ENCODE measurements around the gene RGS5. TPM values are rescaled to one million over a fixed set of nuclear protein-coding genes. Genes with fewer than 3 reads are reported as not detected.

RGS5 gene
- polyA plus RNA-seq, 1 donor (not counting 4 experiments of a cell fraction or from before 2014, with no cell fraction given), result 4.1 TPM

DNA sequence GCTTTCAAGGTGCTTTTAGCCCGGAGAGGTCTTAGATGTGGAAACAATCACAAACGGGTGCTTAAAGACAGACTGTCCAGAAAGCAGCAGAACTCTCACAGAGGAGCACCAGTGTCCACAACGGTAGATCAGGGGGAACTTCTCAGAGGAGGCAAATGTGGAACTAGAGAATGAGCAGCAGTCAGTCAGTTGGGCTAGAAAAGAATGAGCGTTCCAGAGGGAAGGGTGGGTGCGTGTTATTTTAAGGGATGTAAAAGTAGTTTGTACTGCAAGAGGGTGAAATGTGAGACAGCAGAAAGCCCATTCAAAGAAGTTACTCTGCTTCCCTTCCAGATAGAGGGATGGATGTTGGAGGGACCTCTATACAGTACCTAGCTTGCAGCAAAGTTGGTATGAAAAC lies 30.9 kb downstream of the RGS5 start:
- Histone ChIP-seq H3K9ac (ENCODE audit: control insufficient read depth, extremely low read depth, insufficient read depth, low read length) (no peak overlapping the region), H3K9me1 (ENCODE audit: control insufficient read depth, extremely low read depth, insufficient read depth, low read length) (no peaks in the 10 kb centered on the region), H3K36me3 (ENCODE audit: control insufficient read depth in 2 of 2, extremely low read depth in 1 of 2, insufficient read depth in 2 of 2, low read length in 2 of 2) (no peaks in the 10 kb centered on the region), H3K9me3 (ENCODE audit: control insufficient read depth, low read depth, low read length) (no peaks in the 10 kb centered on the region), H3K27ac (ENCODE audit: control insufficient read depth, insufficient read depth, low read length) (no peak overlapping the region), H4K20me1 (ENCODE audit: control insufficient read depth, extremely low read depth, insufficient read depth, low read length) (no peaks in the 10 kb centered on the region), H3K4me3 (ENCODE audit: control insufficient read depth in 2 of 3, extremely low read depth in 1 of 3, insufficient read depth in 2 of 3, low read depth in 1 of 3, low read length in 3 of 3) (no peak overlapping the region), H3K4me2 (ENCODE audit: control insufficient read depth, extremely low read depth, insufficient read depth, low read depth, low read length) (no peak overlapping the region), H3K79me2 (ENCODE audit: control insufficient read depth, insufficient read depth, low read length) (no peaks in the 10 kb centered on the region), H3K27me3 (ENCODE audit: control insufficient read depth, extremely low read depth, insufficient read depth, low read length) (no peaks in the 10 kb centered on the region), H3K4me1 (ENCODE audit: control insufficient read depth, extremely low read depth, insufficient read depth, low read length) (peaks cover 17% of the 10 kb centered on the region), H2AFZ (ENCODE audit: control insufficient read depth, low read length) (peak overlapping the region; percentile 13)
- FAIRE-seq, result no peak
- dilution Hi-C loops (cut with MboI; ENCODE audit: extremely low pct_ligation_motif_present, low sequenced_read_pairs), result no loop called here
- TF ChIP-seq, protein P1, sequence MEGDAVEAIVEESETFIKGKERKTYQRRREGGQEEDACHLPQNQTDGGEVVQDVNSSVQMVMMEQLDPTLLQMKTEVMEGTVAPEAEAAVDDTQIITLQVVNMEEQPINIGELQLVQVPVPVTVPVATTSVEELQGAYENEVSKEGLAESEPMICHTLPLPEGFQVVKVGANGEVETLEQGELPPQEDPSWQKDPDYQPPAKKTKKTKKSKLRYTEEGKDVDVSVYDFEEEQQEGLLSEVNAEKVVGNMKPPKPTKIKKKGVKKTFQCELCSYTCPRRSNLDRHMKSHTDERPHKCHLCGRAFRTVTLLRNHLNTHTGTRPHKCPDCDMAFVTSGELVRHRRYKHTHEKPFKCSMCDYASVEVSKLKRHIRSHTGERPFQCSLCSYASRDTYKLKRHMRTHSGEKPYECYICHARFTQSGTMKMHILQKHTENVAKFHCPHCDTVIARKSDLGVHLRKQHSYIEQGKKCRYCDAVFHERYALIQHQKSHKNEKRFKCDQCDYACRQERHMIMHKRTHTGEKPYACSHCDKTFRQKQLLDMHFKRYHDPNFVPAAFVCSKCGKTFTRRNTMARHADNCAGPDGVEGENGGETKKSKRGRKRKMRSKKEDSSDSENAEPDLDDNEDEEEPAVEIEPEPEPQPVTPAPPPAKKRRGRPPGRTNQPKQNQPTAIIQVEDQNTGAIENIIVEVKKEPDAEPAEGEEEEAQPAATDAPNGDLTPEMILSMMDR (optimal IDR thresholded peaks at IDR 0.05 in 1 of 3, IDR thresholded peaks at IDR 0.05 in 1 of 3, conservative IDR thresholded peaks at IDR 0.05 in 1 of 3; ENCODE audit: extremely low read depth in 1 of 3, insufficient read depth in 2 of 3, low read length in 3 of 3), result no peak
- no peak for TF ChIP-seq EZH2 (IDR thresholded peaks at IDR 0.05; ENCODE audit: low read length)
- no peak for DNase-seq (ENCODE audit: low read depth, low spot score)

DNA sequence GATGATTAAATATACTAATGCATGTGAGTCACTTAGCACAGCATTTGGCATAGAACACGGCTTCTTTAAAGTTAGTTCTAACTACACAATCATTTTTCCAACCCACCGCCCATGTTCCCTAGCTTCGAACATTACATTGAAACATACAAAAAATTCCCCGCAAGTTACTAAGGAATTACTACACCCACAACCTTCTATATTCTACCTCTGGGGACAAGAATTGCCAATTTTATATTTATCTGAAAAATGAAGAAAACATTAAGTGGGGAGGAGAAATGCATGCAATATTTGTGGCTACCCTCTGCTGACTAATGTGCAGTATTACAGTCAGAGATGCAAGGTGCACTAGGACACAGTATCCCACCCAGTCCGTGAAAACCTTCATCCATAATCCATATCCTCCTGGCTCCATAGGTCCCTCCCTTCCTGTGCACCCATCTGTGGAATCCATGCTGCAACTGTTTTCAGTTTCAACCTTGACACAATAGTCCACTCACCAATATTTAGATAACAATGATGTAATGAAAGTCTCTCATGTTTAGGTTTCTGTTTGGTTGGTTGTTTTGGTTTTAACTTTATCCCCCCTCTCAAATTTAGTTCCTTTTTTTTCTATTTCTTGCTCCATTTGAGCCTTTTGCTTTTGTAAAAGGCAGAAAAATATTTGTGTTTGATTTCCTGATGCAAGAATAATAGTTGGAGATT lies 31.6 kb downstream of the RGS5 start:
- Histone ChIP-seq H3K36me3 (ENCODE audit: control insufficient read depth in 2 of 2, extremely low read depth in 1 of 2, insufficient read depth in 2 of 2, low read length in 2 of 2) (no peaks in the 10 kb centered on the region), H3K27ac (ENCODE audit: control insufficient read depth, insufficient read depth, low read length) (no peak overlapping the region), H3K4me2 (ENCODE audit: control insufficient read depth, extremely low read depth, insufficient read depth, low read depth, low read length) (no peak overlapping the region), H3K9me1 (ENCODE audit: control insufficient read depth, extremely low read depth, insufficient read depth, low read length) (no peaks in the 10 kb centered on the region), H4K20me1 (ENCODE audit: control insufficient read depth, extremely low read depth, insufficient read depth, low read length) (no peaks in the 10 kb centered on the region), H3K4me3 (ENCODE audit: control insufficient read depth in 2 of 3, extremely low read depth in 1 of 3, insufficient read depth in 2 of 3, low read depth in 1 of 3, low read length in 3 of 3) (no peak overlapping the region), H2AFZ (ENCODE audit: control insufficient read depth, low read length) (no peak overlapping the region), H3K9ac (ENCODE audit: control insufficient read depth, extremely low read depth, insufficient read depth, low read length) (no peak overlapping the region), H3K4me1 (ENCODE audit: control insufficient read depth, extremely low read depth, insufficient read depth, low read length) (peaks cover 17% of the 10 kb centered on the region), H3K79me2 (ENCODE audit: control insufficient read depth, insufficient read depth, low read length) (no peaks in the 10 kb centered on the region), H3K9me3 (ENCODE audit: control insufficient read depth, low read depth, low read length) (no peaks in the 10 kb centered on the region), H3K27me3 (ENCODE audit: control insufficient read depth, extremely low read depth, insufficient read depth, low read length) (no peaks in the 10 kb centered on the region)
- FAIRE-seq (peak; percentile 56), DNase-seq (ENCODE audit: low read depth, low spot score) (no peak)
- TF ChIP-seq, protein P1 (optimal IDR thresholded peaks at IDR 0.05 in 1 of 3, IDR thresholded peaks at IDR 0.05 in 1 of 3, conservative IDR thresholded peaks at IDR 0.05 in 1 of 3; ENCODE audit: extremely low read depth in 1 of 3, insufficient read depth in 2 of 3, low read length in 3 of 3), result peak; percentile 42 to 60 (median 46)
- TF ChIP-seq EZH2 (IDR thresholded peaks at IDR 0.05; ENCODE audit: low read length), result no peak
- dilution Hi-C loops (cut with MboI; ENCODE audit: extremely low pct_ligation_motif_present, low sequenced_read_pairs), result no loop called here
